Activated CD4-positive, alpha-beta T cell treated with anti-CD3 and anti-CD28 coated beads, Interleukin-2, amount 10 ng/mL, durations not matched to agents 7 days and 5 days (primary cell): ENCODE measurements around the gene SLC6A18. TPM values are rescaled to one million over a fixed set of nuclear protein-coding genes. Genes with fewer than 3 reads are reported as not detected.

Source experiments
- CTCF ChIA-PET: fragments of 350-600 bp; sonication (Branson Sonifier 250); formaldehyde crosslinking; loops from one replicate; lab custom pipeline; 2021; ENCODE audit warnings: antibody characterized with exemption; lab: Charles Lee
- POLR2A ChIA-PET: fragments of 350-600 bp; sonication (Branson Sonifier 250); formaldehyde crosslinking; loops from one replicate; lab custom pipeline; 2021; ENCODE audit warnings: antibody characterized with exemption; lab: Charles Lee
- DNase-seq: peaks from one replicate; pipeline ENCODE4 v3.0.0-alpha.2; 2020
- H3K27ac Mint-ChIP-seq: one replicate; pipeline ENCODE4 v1.8.0; 2021; ENCODE audit warnings: mild to moderate bottlenecking, moderate library complexity, mixed read lengths
- H3K27me3 Mint-ChIP-seq: one replicate; pipeline ENCODE4 v1.8.0; 2021; ENCODE audit warnings: mixed read lengths
- H3K36me3 Mint-ChIP-seq: one replicate; pipeline ENCODE4 v1.8.0; 2021; ENCODE audit warnings: low read depth, mixed read lengths
- H3K4me1 Mint-ChIP-seq: one replicate; pipeline ENCODE4 v1.8.0; 2021; ENCODE audit warnings: mixed read lengths
- H3K4me3 Mint-ChIP-seq: one replicate; pipeline ENCODE4 v1.8.0; 2021; ENCODE audit warnings: mild to moderate bottlenecking, moderate library complexity, mixed read lengths
- H3K9me3 Mint-ChIP-seq: one replicate; pipeline ENCODE4 v1.8.0; 2021; ENCODE audit warnings: mixed read lengths
- total RNA-seq, 2 experiments: library from RNA; stranded (reverse); gene quantifications; one replicate each; pipeline ENCODE4 v1.2.3, GENCODE V29; 2021

The SLC6A18 gene, protein sequence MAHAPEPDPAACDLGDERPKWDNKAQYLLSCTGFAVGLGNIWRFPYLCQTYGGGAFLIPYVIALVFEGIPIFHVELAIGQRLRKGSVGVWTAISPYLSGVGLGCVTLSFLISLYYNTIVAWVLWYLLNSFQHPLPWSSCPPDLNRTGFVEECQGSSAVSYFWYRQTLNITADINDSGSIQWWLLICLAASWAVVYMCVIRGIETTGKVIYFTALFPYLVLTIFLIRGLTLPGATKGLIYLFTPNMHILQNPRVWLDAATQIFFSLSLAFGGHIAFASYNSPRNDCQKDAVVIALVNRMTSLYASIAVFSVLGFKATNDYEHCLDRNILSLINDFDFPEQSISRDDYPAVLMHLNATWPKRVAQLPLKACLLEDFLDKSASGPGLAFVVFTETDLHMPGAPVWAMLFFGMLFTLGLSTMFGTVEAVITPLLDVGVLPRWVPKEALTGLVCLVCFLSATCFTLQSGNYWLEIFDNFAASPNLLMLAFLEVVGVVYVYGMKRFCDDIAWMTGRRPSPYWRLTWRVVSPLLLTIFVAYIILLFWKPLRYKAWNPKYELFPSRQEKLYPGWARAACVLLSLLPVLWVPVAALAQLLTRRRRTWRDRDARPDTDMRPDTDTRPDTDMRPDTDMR
- total RNA-seq: not detected

DNA sequence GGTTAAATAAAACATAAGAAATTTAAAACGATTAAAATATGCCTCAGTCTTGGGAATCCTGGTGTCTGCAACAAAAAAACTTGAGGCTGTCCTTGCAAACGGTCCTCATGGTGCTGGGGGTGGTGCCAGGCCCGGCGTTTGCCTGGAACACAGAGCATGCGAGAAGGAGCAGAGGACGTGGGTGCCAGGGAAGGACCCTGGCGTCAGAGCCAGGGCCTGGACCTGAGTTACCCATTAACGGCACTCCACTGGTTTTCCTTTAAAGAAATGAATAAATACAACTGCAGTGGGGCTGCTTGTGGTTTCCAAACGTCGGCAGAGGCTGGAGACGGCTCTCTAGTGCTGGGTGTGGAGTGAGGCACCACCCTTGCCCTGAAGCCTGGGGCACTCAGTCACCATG is at the start of gene SLC6A18:
Gene SLC6A18 (plus strand): TSS at position 301 of the 400 bp plus-strand sequence. CDS start 97 bp downstream, at position 398.
- ChIA-PET POLR2A (no interaction called here), CTCF (no interaction called here)
- Mint-ChIP-seq H3K27ac (no peak within 1 kb of the TSS), H3K9me3 (peaks cover 10% of the 10 kb centered on the region), H3K36me3 (no peaks in the 10 kb centered on the region), H3K4me3 (no peak within 1 kb of the TSS), H3K27me3 (no peaks in the 10 kb centered on the region), H3K4me1 (peaks cover 17% of the 10 kb centered on the region)
- DNase-seq: no peak

DNA sequence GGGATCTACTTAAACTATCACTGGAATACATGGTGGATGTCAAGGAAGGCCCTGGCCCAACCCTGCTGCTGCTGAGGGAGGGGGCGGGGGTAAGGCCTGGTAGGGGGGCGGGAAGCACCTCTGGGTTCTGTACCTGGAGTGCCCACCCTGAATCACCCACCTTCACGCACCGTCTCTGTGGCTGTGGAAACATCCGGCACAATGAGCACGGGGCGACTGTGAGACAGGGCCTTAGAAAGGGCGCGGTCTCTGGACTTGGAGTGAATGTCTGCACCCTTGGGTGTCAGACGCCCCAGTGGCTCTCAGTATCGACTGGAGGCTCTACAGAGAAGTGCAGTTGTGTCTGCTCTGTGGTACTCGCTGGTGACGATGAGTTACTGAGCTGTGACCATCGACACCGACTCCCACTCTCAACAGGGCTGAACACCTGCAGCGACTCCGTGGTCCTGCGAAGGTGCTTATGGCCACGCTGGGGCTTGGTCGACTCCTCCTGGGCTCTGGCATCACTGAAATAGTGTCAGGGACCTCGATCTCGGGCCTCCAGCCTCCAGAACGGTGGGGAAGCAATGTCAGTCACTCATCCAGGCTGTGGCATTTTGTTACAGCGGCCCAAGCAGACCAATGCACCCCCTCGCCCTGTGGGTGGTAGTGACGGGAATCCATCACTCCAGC is 49.2 kb upstream of the SLC6A18 start:
- Mint-ChIP-seq H3K4me3 (no peak overlapping the region), H3K36me3 (no peaks in the 10 kb centered on the region), H3K27me3 (no peaks in the 10 kb centered on the region), H3K9me3 (no peaks in the 10 kb centered on the region), H3K4me1 (peaks cover 4% of the 10 kb centered on the region), H3K27ac (no peak overlapping the region)
- ChIA-PET POLR2A (no interaction called here), CTCF (no interaction called here)
- DNase-seq: no peak

- H3K27me3 Mint-ChIP-seq: no peaks in the 10 kb centered on the region
- peaks cover 4% of the 10 kb centered on the region for H3K4me1 Mint-ChIP-seq
- no peak for DNase-seq
- H3K4me3 Mint-ChIP-seq: no peak overlapping the region
- H3K27ac Mint-ChIP-seq: no peak overlapping the region
- CTCF ChIA-PET: no interaction called here
- POLR2A ChIA-PET: no interaction called here
- H3K9me3 Mint-ChIP-seq: no peaks in the 10 kb centered on the region
- no peaks in the 10 kb centered on the region for H3K36me3 Mint-ChIP-seq
Observed at GRCh38 chr5:1176473-1177391, 48.4 kb upstream of the SLC6A18 start.

- H3K9me3 Mint-ChIP-seq: no peaks in the 10 kb centered on the region
- no peaks in the 10 kb centered on the region for H3K36me3 Mint-ChIP-seq
- no peak for DNase-seq
- H3K27ac Mint-ChIP-seq: no peak overlapping the region
- peaks cover 3% of the 10 kb centered on the region for H3K4me1 Mint-ChIP-seq
- CTCF ChIA-PET: interaction anchor here (0.6 kb wide), 1 partner anchor 142 kb away, joined by 3 read pairs; no protein-coding TSS in a partner anchor
- POLR2A ChIA-PET: no interaction called here
- no peak overlapping the region for H3K4me3 Mint-ChIP-seq
- H3K27me3 Mint-ChIP-seq: no peaks in the 10 kb centered on the region
Observed at GRCh38 chr5:1177826-1178528, 47.2 kb upstream of the SLC6A18 start.

DNA sequence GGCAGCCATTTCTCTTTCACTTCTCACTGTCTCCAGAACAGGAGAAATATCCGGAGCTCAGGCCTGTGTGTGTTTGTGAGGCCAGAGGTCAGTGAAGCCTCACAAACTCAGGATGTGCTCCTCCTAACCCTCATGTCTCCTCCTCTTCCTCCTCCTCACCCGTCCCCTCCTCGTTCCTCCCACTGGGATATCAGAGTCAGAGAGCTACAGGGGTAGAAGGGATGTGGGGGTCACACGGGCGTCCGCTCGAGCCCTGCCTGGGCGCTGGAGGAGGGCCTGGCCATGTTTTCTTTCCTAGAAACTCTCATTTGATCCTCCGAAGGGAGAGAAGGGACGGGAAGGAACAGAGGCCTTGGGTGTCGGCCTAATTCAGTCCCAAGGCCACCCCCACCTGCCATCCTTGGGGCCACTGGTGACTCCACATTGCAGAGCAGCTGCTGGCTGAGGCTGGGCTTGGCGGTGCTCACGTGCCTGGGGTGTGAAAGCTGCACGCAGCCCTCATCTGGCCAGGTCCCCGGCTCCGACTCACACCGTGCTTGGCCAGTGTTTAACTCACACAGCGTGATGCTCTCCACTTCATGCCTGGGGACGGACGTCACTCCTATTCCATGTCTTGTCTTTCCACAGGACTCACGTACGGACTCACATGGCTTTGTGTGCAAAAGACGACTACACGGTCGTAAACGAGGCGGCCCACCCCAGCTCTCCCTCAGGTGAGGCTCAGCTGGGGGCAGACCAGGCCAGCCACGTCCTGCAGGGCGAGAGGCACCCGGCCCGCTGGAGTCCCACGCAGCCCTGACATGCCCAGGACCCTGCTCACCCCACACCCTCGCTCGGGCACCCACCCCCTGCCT is 46.4 kb upstream of the SLC6A18 start:
- POLR2A ChIA-PET: no interaction called here
- no peak for DNase-seq
- Mint-ChIP-seq H3K27me3 (no peaks in the 10 kb centered on the region), H3K9me3 (no peaks in the 10 kb centered on the region), H3K4me1 (no peaks in the 10 kb centered on the region), H3K4me3 (no peak overlapping the region), H3K36me3 (no peaks in the 10 kb centered on the region), H3K27ac (peak overlapping the region; percentile 31)
- CTCF ChIA-PET: no interaction called here

DNA sequence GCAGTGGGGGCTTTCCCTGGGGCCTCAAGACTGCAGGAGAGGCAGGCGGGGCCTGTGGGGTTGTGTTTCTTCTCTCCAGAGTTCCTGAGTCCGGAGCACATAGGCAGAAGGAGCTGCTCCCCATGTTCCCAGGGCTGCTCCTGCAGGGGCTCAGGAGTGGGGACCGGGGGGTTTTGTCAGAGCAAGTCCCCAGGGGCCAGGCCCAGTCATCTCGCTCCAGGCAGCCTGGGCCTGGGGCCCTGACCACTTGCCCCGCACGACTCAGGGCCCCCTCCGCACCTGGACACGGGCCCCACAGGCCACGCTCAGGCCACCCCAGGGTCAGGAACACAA is 45.8 kb upstream of the SLC6A18 start:
- CTCF ChIA-PET: no interaction called here
- no peak overlapping the region for H3K4me3 Mint-ChIP-seq
- H3K27me3 Mint-ChIP-seq: no peaks in the 10 kb centered on the region
- H3K27ac Mint-ChIP-seq: no peak overlapping the region
- POLR2A ChIA-PET: no interaction called here
- H3K36me3 Mint-ChIP-seq: no peaks in the 10 kb centered on the region
- no peaks in the 10 kb centered on the region for H3K4me1 Mint-ChIP-seq
- no peak for DNase-seq
- H3K9me3 Mint-ChIP-seq: no peaks in the 10 kb centered on the region

GRCh38 chr5:1180096-1180495 is 45.1 kb upstream of the SLC6A18 start:
- Mint-ChIP-seq H3K4me1 (no peaks in the 10 kb centered on the region), H3K27me3 (no peaks in the 10 kb centered on the region), H3K27ac (no peak overlapping the region), H3K4me3 (no peak overlapping the region), H3K36me3 (no peaks in the 10 kb centered on the region), H3K9me3 (no peaks in the 10 kb centered on the region)
- DNase-seq: no peak
- ChIA-PET POLR2A (no interaction called here), CTCF (interaction anchor here (0.7 kb wide), 1 partner anchor 34 kb away, joined by 3 read pairs; no protein-coding TSS in a partner anchor)

DNA sequence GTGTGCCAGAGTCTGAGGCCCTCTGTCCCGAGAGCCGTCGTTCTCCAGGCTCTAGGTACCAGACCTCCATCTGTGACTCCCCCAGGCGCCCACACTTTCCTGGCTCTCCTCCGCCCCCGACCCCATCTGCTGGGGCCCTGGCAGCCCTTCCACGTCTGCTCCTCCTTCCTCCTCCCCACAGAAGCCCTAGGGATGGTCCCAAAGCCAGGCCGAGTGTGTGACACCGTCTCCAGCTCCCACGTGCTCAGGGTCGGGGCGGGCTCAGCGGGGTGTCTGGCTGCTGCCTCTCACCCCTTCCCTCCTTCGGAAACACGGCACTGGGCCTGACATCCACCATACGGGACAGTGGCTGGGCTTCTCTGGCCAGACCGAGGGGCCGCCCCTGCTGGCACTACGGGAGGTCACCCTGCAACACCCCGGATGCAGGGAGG is 44.3 kb upstream of the SLC6A18 start:
- ChIA-PET CTCF (interaction anchor here (0.7 kb wide), 1 partner anchor 34 kb away, joined by 3 read pairs; no protein-coding TSS in a partner anchor), POLR2A (no interaction called here)
- H3K27me3 Mint-ChIP-seq: no peaks in the 10 kb centered on the region
- H3K36me3 Mint-ChIP-seq: no peaks in the 10 kb centered on the region
- no peaks in the 10 kb centered on the region for H3K9me3 Mint-ChIP-seq
- no peak overlapping the region for H3K27ac Mint-ChIP-seq
- H3K4me1 Mint-ChIP-seq: no peaks in the 10 kb centered on the region
- H3K4me3 Mint-ChIP-seq: no peak overlapping the region
- no peak for DNase-seq

DNA sequence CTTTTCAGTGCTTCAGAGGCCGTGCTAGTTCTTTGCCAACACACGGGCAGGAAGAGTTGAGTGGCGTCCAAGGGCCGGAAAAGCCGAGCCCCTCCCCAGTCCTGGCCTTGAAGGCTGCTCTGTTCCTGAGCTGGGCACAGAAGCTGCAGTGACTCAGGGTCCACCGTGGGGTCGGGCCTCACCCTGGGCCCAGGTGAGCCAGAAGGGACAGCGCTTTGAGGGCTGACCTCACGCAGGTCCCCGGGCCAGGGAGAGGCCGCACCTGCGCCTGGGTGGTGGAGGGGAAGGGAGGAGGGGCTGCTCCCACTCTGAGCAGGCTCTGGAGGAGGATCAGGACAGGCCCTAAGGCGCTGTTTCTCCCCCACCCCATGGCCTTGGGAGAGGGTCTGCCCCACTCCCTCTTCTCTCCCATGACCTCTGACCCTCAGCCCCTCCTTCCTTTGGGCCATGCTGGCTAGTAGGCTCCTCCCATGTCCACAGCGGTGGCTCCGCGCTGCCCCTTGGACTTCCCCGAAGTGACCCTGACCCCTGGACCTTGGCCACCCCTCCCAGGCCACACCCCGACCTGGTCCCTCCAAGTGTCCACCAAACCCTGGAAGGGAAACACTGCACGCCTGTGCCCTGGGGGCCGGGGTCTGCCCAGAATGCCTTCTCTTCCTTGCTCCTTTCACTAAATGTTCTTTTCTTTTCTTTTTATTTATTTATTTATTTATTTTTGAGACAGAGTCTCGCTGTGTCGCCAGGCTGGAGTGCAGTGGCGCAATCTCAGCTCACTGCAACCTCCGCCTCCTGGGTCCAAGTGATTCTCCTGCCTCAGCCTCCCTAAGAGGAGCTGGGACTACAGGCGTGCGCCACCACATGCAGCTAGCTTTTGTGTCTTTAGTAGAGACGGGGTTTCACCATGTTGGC is 43.5 kb upstream of the SLC6A18 start:
- no peaks in the 10 kb centered on the region for H3K9me3 Mint-ChIP-seq
- CTCF ChIA-PET: no interaction called here
- H3K36me3 Mint-ChIP-seq: no peaks in the 10 kb centered on the region
- no peaks in the 10 kb centered on the region for H3K4me1 Mint-ChIP-seq
- DNase-seq: no peak
- H3K27me3 Mint-ChIP-seq: no peaks in the 10 kb centered on the region
- H3K4me3 Mint-ChIP-seq: no peak overlapping the region
- no peak overlapping the region for H3K27ac Mint-ChIP-seq
- POLR2A ChIA-PET: no interaction called here

DNA sequence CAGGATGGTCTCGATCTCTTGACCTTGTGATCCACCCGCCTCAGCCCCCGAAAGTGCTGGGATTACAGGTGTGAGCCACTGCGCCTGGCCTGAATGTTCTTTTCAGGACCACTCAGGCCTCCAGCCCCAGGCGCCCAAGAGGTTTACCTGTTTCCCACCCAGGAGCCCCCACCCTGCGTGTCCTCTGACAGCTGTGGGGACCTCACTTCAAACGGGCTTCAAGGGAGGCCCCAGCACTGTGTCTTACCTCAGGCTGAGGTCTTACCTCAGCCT is 42.9 kb upstream of the SLC6A18 start:
- Mint-ChIP-seq H3K4me1 (no peaks in the 10 kb centered on the region), H3K27me3 (no peaks in the 10 kb centered on the region), H3K9me3 (no peaks in the 10 kb centered on the region), H3K36me3 (no peaks in the 10 kb centered on the region), H3K27ac (no peak overlapping the region), H3K4me3 (no peak overlapping the region)
- DNase-seq: no peak
- ChIA-PET POLR2A (no interaction called here), CTCF (interaction anchor here (2.9 kb wide), 1 partner anchor 9 kb away, joined by 13 read pairs; no protein-coding TSS in a partner anchor)
